Daoy (cell line): Measurements from ENCODE around the gene ACSF3. TPM values are rescaled to one million over a fixed set of nuclear protein-coding genes. Genes with fewer than 3 reads are reported as not detected.

Source experiments
- DNase-seq: peaks from one replicate; pipeline ENCODE4 v3.0.0-alpha.2; 2015; ENCODE audit warnings: low read depth
- total RNA-seq: library from RNA; depleted of rRNA; stranded (reverse); fragments of >200 nt; shearing (Covaris generic); gene quantifications from 2 replicates; pipeline ENCODE4 v1.2.3, GENCODE V29; 2014

ACSF3 gene
- total RNA-seq, 1 experiment from 2014 or later = 13.4 TPM

GRCh38 chr16:89129378-89129777 is 35.7 kb downstream of the ACSF3 start:
- no peak for DNase-seq

- DNase-seq = no peak
These were observed 36.8 kb downstream of the ACSF3 start for GRCh38 chr16:89130448-89130847.

GRCh38 chr16:89131783-89132182 is 38.1 kb downstream of the ACSF3 start:
- DNase-seq = no peak

GRCh38 chr16:89132194-89133005 is 38.7 kb downstream of the ACSF3 start:
- no peak for DNase-seq

GRCh38 chr16:89133457-89134127 is 39.9 kb downstream of the ACSF3 start:
- DNase-seq = no peak

- no peak for DNase-seq
These were observed 40.6 kb downstream of the ACSF3 start for GRCh38 chr16:89134269-89134668.

GRCh38 chr16:89135166-89135565 is 41.5 kb downstream of the ACSF3 start:
- DNase-seq = no peak

- no peak for DNase-seq
These were observed 42.5 kb downstream of the ACSF3 start for GRCh38 chr16:89135971-89136765.

GRCh38 chr16:89136931-89137330 is 43.3 kb downstream of the ACSF3 start:
- no peak for DNase-seq

- DNase-seq = no peak
These were observed 44.2 kb downstream of the ACSF3 start for GRCh38 chr16:89137666-89138512.

GRCh38 chr16:89138513-89138795 is 44.8 kb downstream of the ACSF3 start:
- DNase-seq = no peak

- DNase-seq = no peak
These were observed 45.3 kb downstream of the ACSF3 start for GRCh38 chr16:89138843-89139520.

- no peak for DNase-seq
These were observed 46.3 kb downstream of the ACSF3 start for GRCh38 chr16:89139907-89140361.

GRCh38 chr16:89140401-89140800 is 46.7 kb downstream of the ACSF3 start:
- DNase-seq = no peak

GRCh38 chr16:89140981-89141883 is 47.6 kb downstream of the ACSF3 start:
- DNase-seq = no peak

- DNase-seq = no peak
These were observed 48.2 kb downstream of the ACSF3 start for GRCh38 chr16:89141884-89142267.

GRCh38 chr16:89142474-89143195 is 49.0 kb downstream of the ACSF3 start:
- DNase-seq = no peak

- no peak for DNase-seq
These were observed 49.6 kb downstream of the ACSF3 start for GRCh38 chr16:89143201-89143741.
